Muscle layer of colon (tissue), 2 donors: Measurements from ENCODE around the gene PTPRD.

Experiments
- H3K27ac ChIP-seq: one replicate; pipeline ENCODE4 v1.7.0; 2013; ENCODE audit warnings: low read depth, mild to moderate bottlenecking, low read length, moderate library complexity
- H3K27me3 ChIP-seq, 2 donors: one replicate each; pipeline ENCODE4 v1.7.0; 2013; ENCODE audit warnings: low read length in 2 of 2, mild to moderate bottlenecking in 2 of 2; ENCODE audit not compliant: insufficient read depth in 2 of 2, control insufficient read depth in 1 of 2
- H3K36me3 ChIP-seq: one replicate; pipeline ENCODE4 v1.7.0; 2013; ENCODE audit warnings: mild to moderate bottlenecking, low read length; ENCODE audit not compliant: insufficient read depth
- H3K4me1 ChIP-seq: one replicate; pipeline ENCODE4 v1.7.0; 2013; ENCODE audit warnings: mild to moderate bottlenecking, low read length; ENCODE audit not compliant: insufficient read depth
- H3K4me3 ChIP-seq, 2 donors: one replicate each; pipeline ENCODE4 v1.7.0; 2013; ENCODE audit warnings: low read length in 2 of 2, low read depth in 1 of 2, mild to moderate bottlenecking in 1 of 2, moderate library complexity in 1 of 2
- H3K9ac ChIP-seq: one replicate; pipeline ENCODE4 v1.7.0; 2013; ENCODE audit warnings: low read length
- H3K9me3 ChIP-seq: one replicate; pipeline ENCODE4 v1.7.0; 2013; ENCODE audit warnings: mild to moderate bottlenecking, low read length
- donor health status: abdominal sarcoma.
- donor health status: Adenocarcinoma of cecum.

Gene PTPRD

GRCh38 chr9:8268216-8268878, 2344.5 kb downstream of the PTPRD start:
- Histone ChIP-seq H3K36me3 (no peaks in the 10 kb centered on the region), H3K9me3 (no peaks in the 10 kb centered on the region), H3K4me3 (no peak overlapping the region), H3K27me3 (no peaks in the 10 kb centered on the region), H3K27ac (no peak overlapping the region), H3K9ac (no peak overlapping the region), H3K4me1 (peaks cover 10% of the 10 kb centered on the region)

GRCh38 chr9:8267636-8268035, 2345.2 kb downstream of the PTPRD start:
- no peaks in the 10 kb centered on the region for H3K27me3 ChIP-seq

GRCh38 chr9:8266861-8267260, 2345.9 kb downstream of the PTPRD start:
- Histone ChIP-seq H3K36me3 (no peaks in the 10 kb centered on the region), H3K4me3 (no peak overlapping the region), H3K27me3 (no peaks in the 10 kb centered on the region), H3K9ac (no peak overlapping the region), H3K27ac (no peak overlapping the region), H3K4me1 (peaks cover 13% of the 10 kb centered on the region), H3K9me3 (no peaks in the 10 kb centered on the region)

More at GRCh38 chr9:8267636-8268035, 2345.2 kb downstream of the PTPRD start:
- Histone ChIP-seq H3K36me3 (no peaks in the 10 kb centered on the region), H3K9ac (no peak overlapping the region), H3K4me3 (no peak overlapping the region), H3K9me3 (no peaks in the 10 kb centered on the region), H3K4me1 (peaks cover 13% of the 10 kb centered on the region), H3K27ac (no peak overlapping the region)

- no peaks in the 10 kb centered on the region for H3K9me3 ChIP-seq
- no peaks in the 10 kb centered on the region for H3K36me3 ChIP-seq
- H3K27ac ChIP-seq: no peak overlapping the region
- peaks cover 19% of the 10 kb centered on the region for H3K4me1 ChIP-seq
- no peak overlapping the region for H3K4me3 ChIP-seq
- H3K27me3 ChIP-seq: no peaks in the 10 kb centered on the region
- no peak overlapping the region for H3K9ac ChIP-seq
These were observed 2347.5 kb downstream of the PTPRD start for GRCh38 chr9:8265281-8265680.
